IMR-90 (cell line): ENCODE measurements around the gene TNPO1. TPM values are rescaled to one million over a fixed set of nuclear protein-coding genes. Genes with fewer than 3 reads are reported as not detected.

ENCODE experiments used
- ATAC-seq: fragments of 200-7000 bp; cut with Tn5 transposase; 2 replicates; pipeline ENCODE4 v1.9.1; 2020; ENCODE audit warnings: low read depth, mild to moderate bottlenecking, moderate library complexity
- BruUV-seq: library from RNA; stranded (reverse); fragments of 400-500 nt; replicated peaks from 2 replicates; lab custom pipeline; 2021; lab: Mats Ljungman, UMichigan
- CTCF ChIA-PET: fragments of 300-600 bp; formaldehyde crosslinking; extraction: SDS; loops from one replicate; lab custom pipeline; 2021; ENCODE audit warnings: antibody characterized with exemption; lab: Yijun Ruan, JAX
- POLR2A ChIA-PET: fragments of 300-600 bp; sonication (Branson Sonifier 250); formaldehyde crosslinking; loops from one replicate; lab custom pipeline; 2022; ENCODE audit warnings: antibody characterized with exemption; ENCODE audit not compliant: unreplicated experiment; lab: Charles Lee
- DNase-seq: peaks from one replicate; pipeline ENCODE4 v3.0.0; 2013
- H2AFZ ChIP-seq: replicated peaks from 2 replicates; pipeline ENCODE3; 2013; ENCODE audit warnings: low read length, mild to moderate bottlenecking; ENCODE audit not compliant: poor library complexity
- H2AK5ac ChIP-seq: 2 replicates; pipeline ENCODE4 v1.6.1; 2013; ENCODE audit warnings: low read depth, low read length, inconsistent platforms
- H2AK9ac ChIP-seq: replicated peaks from 2 replicates; pipeline ENCODE3; 2013; ENCODE audit warnings: mild to moderate bottlenecking, low read depth, low read length, moderate library complexity; ENCODE audit not compliant: poor library complexity
- H2BK120ac ChIP-seq: 2 replicates; pipeline ENCODE4 v1.6.1; 2013; ENCODE audit warnings: low read depth, low read length, inconsistent platforms
- H2BK15ac ChIP-seq: 3 replicates; pipeline ENCODE4 v1.6.1; 2013; ENCODE audit warnings: low read depth, low read length, inconsistent platforms
- H2BK20ac ChIP-seq: 2 replicates; pipeline ENCODE4 v1.6.1; 2013; ENCODE audit warnings: low read depth, mild to moderate bottlenecking, inconsistent platforms, low read length, moderate library complexity
- H2BK5ac ChIP-seq: 2 replicates; pipeline ENCODE4 v1.6.1; 2013; ENCODE audit warnings: mild to moderate bottlenecking, low read depth, low read length, inconsistent platforms; ENCODE audit not compliant: poor library complexity, severe bottlenecking
- H3K14ac ChIP-seq: replicated peaks from 2 replicates; pipeline ENCODE4 v1.6.1; 2013; ENCODE audit warnings: low read depth, low read length, inconsistent platforms
- H3K18ac ChIP-seq: 2 replicates; pipeline ENCODE4 v1.6.1; 2013; ENCODE audit warnings: low read depth, low read length, control low read depth
- H3K23ac ChIP-seq: 2 replicates; pipeline ENCODE4 v1.6.1; 2013; ENCODE audit warnings: low read depth, low read length, inconsistent platforms
- H3K27ac ChIP-seq: 2 replicates; pipeline ENCODE4 v1.5.1; 2013; ENCODE audit warnings: mild to moderate bottlenecking, control low read depth, low read length; ENCODE audit not compliant: insufficient read depth
- H3K27me3 ChIP-seq: 2 replicates; pipeline ENCODE4 v1.6.1; 2013; ENCODE audit warnings: low read length; ENCODE audit not compliant: control insufficient read depth, insufficient read depth
- H3K36me3 ChIP-seq: 2 replicates; pipeline ENCODE4 v1.6.1; 2013; ENCODE audit warnings: low read length, mixed read lengths; ENCODE audit not compliant: control insufficient read depth, insufficient read depth
- H3K4ac ChIP-seq: 2 replicates; pipeline ENCODE4 v1.6.1; 2013; ENCODE audit warnings: low read depth, low read length, inconsistent platforms
- H3K4me1 ChIP-seq: 2 replicates; pipeline ENCODE4 v1.6.1; 2013; ENCODE audit warnings: low read length, mixed read lengths; ENCODE audit not compliant: control insufficient read depth, insufficient read depth
- H3K4me2 ChIP-seq: 2 replicates; pipeline ENCODE4 v1.6.1; 2013; ENCODE audit warnings: low read depth, mild to moderate bottlenecking, control low read depth, low read length, moderate library complexity
- H3K4me3 ChIP-seq: 2 replicates; pipeline ENCODE4 v1.5.1; 2013; ENCODE audit warnings: low read depth, mild to moderate bottlenecking, control low read depth, low read length, moderate library complexity; ENCODE audit not compliant: insufficient read depth
- H3K56ac ChIP-seq: 2 replicates; pipeline ENCODE4 v1.6.1; 2013; ENCODE audit warnings: low read length, inconsistent platforms; ENCODE audit not compliant: insufficient read depth; ENCODE audit errors: extremely low read depth
- H3K79me1 ChIP-seq, 2 experiments: 2 replicates each; pipeline ENCODE4 v1.6.1; 2013; ENCODE audit warnings: low read length in 2 of 2, inconsistent platforms in 1 of 2, low read depth in 1 of 2
- H3K9ac ChIP-seq: 2 replicates; pipeline ENCODE4 v1.6.1; 2013; ENCODE audit warnings: low read depth, low read length, control low read depth
- H3K9me1 ChIP-seq: 2 replicates; pipeline ENCODE4 v1.6.1; 2013; ENCODE audit warnings: low read length, inconsistent platforms; ENCODE audit not compliant: insufficient read depth
- H3K9me3 ChIP-seq: 2 replicates; pipeline ENCODE4 v1.6.1; 2013; ENCODE audit warnings: low read length; ENCODE audit not compliant: control insufficient read depth, insufficient read depth
- H4K20me1 ChIP-seq: 2 replicates; pipeline ENCODE4 v1.6.1; 2013; ENCODE audit warnings: low read length, inconsistent platforms; ENCODE audit not compliant: insufficient read depth
- H4K5ac ChIP-seq: 2 replicates; pipeline ENCODE4 v1.6.1; 2013; ENCODE audit warnings: mild to moderate bottlenecking, low read depth, low read length, control low read depth
- H4K8ac ChIP-seq, 2 experiments: 2 replicates each; pipeline ENCODE4 v1.6.1; 2013; ENCODE audit warnings: low read depth in 2 of 2, low read length in 2 of 2, control low read depth in 1 of 2, inconsistent platforms in 1 of 2
- H4K91ac ChIP-seq: 2 replicates; pipeline ENCODE4 v1.6.1; 2013; ENCODE audit warnings: low read depth, low read length, inconsistent platforms; ENCODE audit not compliant: insufficient read depth
- CEBPB ChIP-seq: IDR thresholded peaks from 2 replicates; pipeline ENCODE4 v1.6.1; 2012; ENCODE audit warnings: low read depth, low read length, improper control_type of control experiment
- CHD1 ChIP-seq: IDR thresholded peaks from 2 replicates; pipeline ENCODE4 v1.6.1; 2012; ENCODE audit warnings: low read depth, low read length, improper control_type of control experiment
- CTCF ChIP-seq: conservative IDR thresholded peaks from 2 replicates; pipeline ENCODE4 v1.5.1; 2012; ENCODE audit warnings: mild to moderate bottlenecking, low read depth, low read length, improper control_type of control experiment
- FOS ChIP-seq: fragments of 150-350 bp; IDR thresholded peaks from 2 replicates; pipeline ENCODE4 v1.6.1; 2016; ENCODE audit warnings: low read depth, low read length
- MXI1 ChIP-seq: IDR thresholded peaks from 2 replicates; pipeline ENCODE4 v1.6.1; 2012; ENCODE audit warnings: low read depth, mild to moderate bottlenecking, low read length, moderate library complexity, borderline replicate concordance
- POLR2A ChIP-seq: IDR thresholded peaks from 2 replicates; pipeline ENCODE4 v1.6.1; 2012; ENCODE audit warnings: mild to moderate bottlenecking, low read depth, low read length
- USF2 ChIP-seq: fragments of 150-350 bp; IDR thresholded peaks from 2 replicates; pipeline ENCODE4 v1.6.1; 2017; ENCODE audit warnings: mild to moderate bottlenecking, antibody characterized with exemption, low read length, low read depth
- dilution Hi-C: fragments of 300-500 bp; cut with HindIII; formaldehyde crosslinking; loops from one replicate; pipeline ENCODE4 v1.14.3; 2018; ENCODE audit warnings: low sequenced_read_pairs; ENCODE audit not compliant: unreplicated experiment
- in situ Hi-C: fragments of 300-500 bp; cut with MboI; formaldehyde crosslinking; loops from 3 replicates; pipeline ENCODE4 v1.14.3; 2019; ENCODE audit warnings: low sequenced_read_pairs, inconsistent platforms, mixed read lengths
- intact Hi-C: fragments of 100-400 bp; cut with micrococcal nuclease; formaldehyde crosslinking; loops from 2 replicates; pipeline ENCODE4 v1.10.0; 2022
- polyA plus RNA-seq, 3 experiments: library from polyadenylated mRNA; depleted of rRNA; stranded (reverse); fragments of >200 nt; gene quantifications; 2 replicates each; pipeline ENCODE4 v1.2.3, GENCODE V29; 2012; ENCODE audit warnings: low replicate concordance in 1 of 3
- total RNA-seq: library from RNA; depleted of rRNA; stranded (reverse); fragments of >200 nt; gene quantifications from 2 replicates; pipeline ENCODE4 v1.2.3, GENCODE V29; 2012

TNPO1 gene
- total and polyA plus RNA-seq, 2 of the 4 experiments (the other 2 are of a cell fraction) = 45.5 to 400 TPM

- ChIA-PET CTCF (no interaction called here), POLR2A (no interaction called here)
- H3K9ac ChIP-seq = no peak overlapping the region
- no peak overlapping the region for H2BK15ac ChIP-seq
- intact Hi-C loops = no loop called here
- BruUV-seq = no TSS peak
- H2AK9ac ChIP-seq = no peak overlapping the region
- H2AK5ac ChIP-seq = no peak overlapping the region
- H3K9me1 ChIP-seq = peaks cover 8% of the 10 kb centered on the region
- in situ Hi-C loops = no loop called here
- no peak overlapping the region for H4K8ac ChIP-seq
- no peak overlapping the region for H2BK5ac ChIP-seq
- peaks cover 10% of the 10 kb centered on the region for H3K4me1 ChIP-seq
- H3K36me3 ChIP-seq = no peaks in the 10 kb centered on the region
- no peaks in the 10 kb centered on the region for H3K27me3 ChIP-seq
- no peak overlapping the region for H2AFZ ChIP-seq
- H3K9me3 ChIP-seq = no peaks in the 10 kb centered on the region
- no peak overlapping the region for H3K27ac ChIP-seq
- no peak overlapping the region for H3K23ac ChIP-seq
- no peak overlapping the region for H3K56ac ChIP-seq
- H3K18ac ChIP-seq = no peak overlapping the region
- dilution Hi-C loops = no loop called here
- no peak overlapping the region for H3K4me2 ChIP-seq
- no peak overlapping the region for H3K4me3 ChIP-seq
- DNase-seq (no peak), ATAC-seq (no peak)
- H4K20me1 ChIP-seq = no peaks in the 10 kb centered on the region
- no peak overlapping the region for H4K91ac ChIP-seq
- H3K14ac ChIP-seq = no peak overlapping the region
- H2BK20ac ChIP-seq = no peak overlapping the region
- peaks cover 3 to 6% of the 10 kb centered on the region in 2 experiments; a peak in 2 of 4 replicates for H3K79me1 ChIP-seq
- H2BK120ac ChIP-seq = no peak overlapping the region
- no peak overlapping the region for H4K5ac ChIP-seq
- TF ChIP-seq CTCF = no peak
- TF ChIP-seq MXI1 = no peak
- TF ChIP-seq CEBPB = no peak
- TF ChIP-seq POLR2A = no peak
- TF ChIP-seq CHD1 = no peak
- no peak for TF ChIP-seq USF2
- no peak for TF ChIP-seq FOS
- H3K4ac ChIP-seq = no peak overlapping the region
Observed at GRCh38 chr5:72949481-72949880, 133.0 kb downstream of the TNPO1 start.
